Measurements from ENCODE around the gene ABCB4. TPM values are rescaled to one million over a fixed set of nuclear protein-coding genes. Genes with fewer than 3 reads are reported as not detected.
"Not testable (repeated sequence)": the region's sequence is repeated elsewhere in the genome, so short reads cannot be mapped to it uniquely, and the experiment has no call there.

Gene ABCB4
- total RNA-seq, 1 experiment from 2014 or later, result 0.20 TPM

- H3K9me3 ChIP-seq (ENCODE audit: control insufficient read depth, low read depth, low read length), result no peaks in the 10 kb centered on the region
- H3K27ac ChIP-seq (ENCODE audit: insufficient read length, low read depth, low read length), result no peak overlapping the region
- H2BK12ac ChIP-seq (ENCODE audit: insufficient read length, low read depth, low read length), result no peak overlapping the region
- H2BK5ac ChIP-seq (ENCODE audit: insufficient read length, low read length), result no peak overlapping the region
- no peak overlapping the region for H3K23ac ChIP-seq (ENCODE audit: insufficient read length, low read depth, low read length)
- H3K4me2 ChIP-seq (ENCODE audit: insufficient read depth, insufficient read length, low read length), result no peak overlapping the region
- TF ChIP-seq CTCF (conservative IDR thresholded peaks at IDR 0.05), result no peak
- no peak overlapping the region for H2AK5ac ChIP-seq (ENCODE audit: insufficient read length, low read length)
- Mint-ChIP-seq H3K4me1 (peaks cover 8 to 9% of the 10 kb centered on the region in 2 experiments), H3K27me3 (ENCODE audit: low read depth) (peaks cover 29% of the 10 kb centered on the region), H3K9me3 (peaks cover 14 to 19% of the 10 kb centered on the region in 2 experiments), H3K27ac (no peak overlapping the region), H3K4me3 (no peak overlapping the region), H3K36me3 (ENCODE audit: insufficient read depth in 1 of 3, low read depth in 3 of 3) (peaks cover 9 to 16% (median 15%) of the 10 kb centered on the region in 3 experiments)
- H4K8ac ChIP-seq (replicated peaks; ENCODE audit: insufficient read length, low read depth, low read length), result no peak overlapping the region
- H2BK20ac ChIP-seq (ENCODE audit: low read depth, low read length, poor library complexity, severe bottlenecking), result no peak overlapping the region
- no peaks in the 10 kb centered on the region for H3K79me1 ChIP-seq (ENCODE audit: insufficient read depth, low read depth, low read length, poor library complexity, severe bottlenecking)
- H2BK15ac ChIP-seq (ENCODE audit: low read depth, low read length), result no peak overlapping the region
- H2BK120ac ChIP-seq (ENCODE audit: low read depth, low read length, poor library complexity, severe bottlenecking), result no peak overlapping the region
- H3K4ac ChIP-seq (ENCODE audit: low read depth, low read length), result no peak overlapping the region
- no peak overlapping the region for H2AFZ ChIP-seq (ENCODE audit: low read length)
- no peaks in the 10 kb centered on the region for H4K20me1 ChIP-seq (ENCODE audit: control insufficient read depth, insufficient read depth, insufficient read length)
- H3K56ac ChIP-seq (ENCODE audit: insufficient read length, low read depth, low read length), result no peak overlapping the region
- no peak overlapping the region for H3K9ac ChIP-seq (ENCODE audit: extremely low read depth, insufficient read length, low read length)
- no peak overlapping the region for H3T11ph ChIP-seq (ENCODE audit: low read length)
- no peak overlapping the region for H3K14ac ChIP-seq (ENCODE audit: insufficient read depth, low read length)
- peaks cover 5% of the 10 kb centered on the region; the same call in 1 of the 2 replicates for H3K27me3 ChIP-seq (ENCODE audit: insufficient read depth, low read length)
- H3K23me2 ChIP-seq (ENCODE audit: insufficient read length, low read depth, low read length, poor library complexity, severe bottlenecking), result peaks cover 8% of the 10 kb centered on the region
- no peak overlapping the region for H4K5ac ChIP-seq (ENCODE audit: insufficient read length, low read depth, low read length)
- no peak for DNase-seq
- no peak overlapping the region for H4K91ac ChIP-seq (ENCODE audit: insufficient read length, low read depth, low read length)
- no peaks in the 10 kb centered on the region for H3K4me1 ChIP-seq (ENCODE audit: insufficient read depth, low read length)
- WGBS (ENCODE audit: extremely low coverage, insufficient read length, low lambda C conversion rate), result no CpG with 5 or more reads among the region's 2 CpGs
- H3K79me2 ChIP-seq (ENCODE audit: insufficient read depth, low read length), result no peaks in the 10 kb centered on the region
- no peak overlapping the region for H3K18ac ChIP-seq (ENCODE audit: insufficient read length, low read depth, low read length)
These were observed 4.0 kb downstream of the ABCB4 start for GRCh38 chr7:87471473-87471872.

GRCh38 chr7:87469204-87469603, 6.3 kb downstream of the ABCB4 start:
- not testable (repeated sequence) for H3K27ac ChIP-seq (ENCODE audit: insufficient read length, low read depth, low read length); H3K4ac ChIP-seq (ENCODE audit: low read depth, low read length); H2BK12ac ChIP-seq (ENCODE audit: insufficient read length, low read depth, low read length); H3K27me3 ChIP-seq (ENCODE audit: insufficient read depth, low read length); H2BK20ac ChIP-seq (ENCODE audit: low read depth, low read length, poor library complexity, severe bottlenecking); H2BK5ac ChIP-seq (ENCODE audit: insufficient read length, low read length); DNase-seq; H3K23me2 ChIP-seq (ENCODE audit: insufficient read length, low read depth, low read length, poor library complexity, severe bottlenecking); H3K18ac ChIP-seq (ENCODE audit: insufficient read length, low read depth, low read length); H3K14ac ChIP-seq (ENCODE audit: insufficient read depth, low read length); H3K79me2 ChIP-seq (ENCODE audit: insufficient read depth, low read length); H3K4me3 Mint-ChIP-seq; H3K56ac ChIP-seq (ENCODE audit: insufficient read length, low read depth, low read length); H3K9me3 ChIP-seq (ENCODE audit: control insufficient read depth, low read depth, low read length); H2AK5ac ChIP-seq (ENCODE audit: insufficient read length, low read length); H3K27ac Mint-ChIP-seq; H3K23ac ChIP-seq (ENCODE audit: insufficient read length, low read depth, low read length); H3K4me1 ChIP-seq (ENCODE audit: insufficient read depth, low read length); H4K20me1 ChIP-seq (ENCODE audit: control insufficient read depth, insufficient read depth, insufficient read length); H4K8ac ChIP-seq (replicated peaks; ENCODE audit: insufficient read length, low read depth, low read length); H3T11ph ChIP-seq (ENCODE audit: low read length); H2AFZ ChIP-seq (ENCODE audit: low read length); H4K5ac ChIP-seq (ENCODE audit: insufficient read length, low read depth, low read length); H4K91ac ChIP-seq (ENCODE audit: insufficient read length, low read depth, low read length); H3K4me2 ChIP-seq (ENCODE audit: insufficient read depth, insufficient read length, low read length); H3K9ac ChIP-seq (ENCODE audit: extremely low read depth, insufficient read length, low read length); H2BK120ac ChIP-seq (ENCODE audit: low read depth, low read length, poor library complexity, severe bottlenecking); H2BK15ac ChIP-seq (ENCODE audit: low read depth, low read length); H3K79me1 ChIP-seq (ENCODE audit: insufficient read depth, low read depth, low read length, poor library complexity, severe bottlenecking)
- Mint-ChIP-seq H3K4me1 (peaks cover 9 to 15% of the 10 kb centered on the region in 2 experiments), H3K9me3 (peaks cover 21 to 26% of the 10 kb centered on the region in 2 experiments), H3K36me3 (ENCODE audit: insufficient read depth in 1 of 3, low read depth in 3 of 3) (peaks cover 9 to 28% (median 20%) of the 10 kb centered on the region in 3 experiments), H3K27me3 (ENCODE audit: low read depth) (peaks cover 13% of the 10 kb centered on the region)
